NCI-H2081 (cell line): ENCODE measurements around the gene CACNA1A.
A peak's percentile ranks its signal among the peaks of the same experiment; 100 is the strongest.
"Not testable (repeated sequence)": the region's sequence is repeated elsewhere in the genome, so short reads cannot be mapped to it uniquely, and the experiment has no call there.

Source experiments
- DNase-seq, 2 experiments: peaks; one replicate each; lab custom pipeline; 2025; lab: John Stamatoyannopoulos, UW

The CACNA1A gene

DNA sequence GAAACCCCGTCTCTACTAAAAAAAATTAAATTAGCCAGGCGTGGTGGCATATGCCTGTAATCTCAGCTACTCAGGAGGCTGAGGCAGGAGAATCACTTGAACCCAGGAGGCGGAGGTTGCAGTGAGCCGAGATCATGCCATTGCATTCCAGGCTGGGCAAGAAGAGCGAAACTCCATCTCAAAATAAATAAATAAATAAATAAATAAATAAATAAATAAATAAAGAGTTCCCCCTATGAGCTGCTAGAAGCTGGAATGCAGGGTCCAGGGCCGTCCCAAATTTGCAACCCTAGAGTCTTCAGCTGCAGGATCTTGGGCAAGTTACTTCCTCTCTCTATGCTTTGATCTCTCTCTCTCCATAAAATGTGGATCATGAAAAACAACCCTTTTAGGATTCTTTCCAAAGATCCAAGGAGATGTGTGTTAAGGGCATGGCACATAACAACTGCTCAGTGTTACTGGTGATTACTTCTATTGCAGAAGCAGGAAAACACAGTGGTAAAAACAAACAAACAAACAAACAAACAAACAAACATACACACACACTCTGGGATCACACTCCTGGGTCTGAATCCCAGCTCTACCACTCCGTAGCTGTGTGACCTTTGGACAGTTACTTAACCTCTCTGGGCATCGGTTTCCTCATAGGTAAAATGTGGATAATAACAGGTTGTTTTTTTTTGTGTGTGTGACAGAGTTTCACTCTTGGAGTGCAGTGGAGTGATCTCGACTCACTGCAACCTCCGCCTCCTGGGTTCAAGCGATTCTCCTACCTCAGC is 78.8 kb downstream of the CACNA1A start:
- DNase-seq: no peak

DNA sequence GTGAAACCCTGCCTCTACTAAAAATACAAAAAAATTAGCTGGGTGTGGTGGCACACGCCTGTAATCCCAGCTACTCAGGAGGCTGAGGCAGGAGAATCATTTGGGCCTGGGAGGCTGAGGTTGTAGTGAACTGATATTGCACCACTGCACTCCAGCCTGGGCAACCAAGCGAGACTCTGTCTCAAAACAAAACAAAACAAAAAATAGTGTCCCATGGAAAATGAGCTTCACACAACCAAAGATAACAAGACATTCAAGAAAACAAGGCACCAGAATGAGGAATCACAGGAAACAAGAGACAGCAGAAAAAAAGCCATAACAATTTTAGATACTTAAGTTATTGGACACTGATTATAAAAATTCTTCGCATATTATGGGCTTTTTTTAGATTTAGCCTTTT is 80.4 kb downstream of the CACNA1A start:
- DNase-seq: not testable (repeated sequence)

DNA sequence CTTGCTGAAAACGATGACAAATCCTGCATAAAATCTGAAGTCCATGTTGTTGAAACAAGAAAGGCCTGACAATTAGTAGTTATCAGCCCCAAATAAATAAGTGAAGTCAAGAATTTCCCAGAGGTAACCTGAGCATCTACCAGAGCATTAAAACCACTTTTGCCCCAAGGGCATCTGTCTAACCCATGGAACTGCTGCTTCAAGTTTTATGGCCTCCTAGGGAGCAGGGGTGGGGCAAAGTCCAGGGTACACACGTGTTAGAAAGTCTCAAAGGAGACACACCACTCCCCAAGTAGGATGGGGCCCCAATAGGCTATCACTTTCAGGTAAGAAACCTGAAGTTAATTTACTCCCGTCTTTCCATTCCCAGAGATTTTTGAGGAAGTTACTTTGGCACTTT is 81.1 kb downstream of the CACNA1A start:
- DNase-seq: no peak

DNA sequence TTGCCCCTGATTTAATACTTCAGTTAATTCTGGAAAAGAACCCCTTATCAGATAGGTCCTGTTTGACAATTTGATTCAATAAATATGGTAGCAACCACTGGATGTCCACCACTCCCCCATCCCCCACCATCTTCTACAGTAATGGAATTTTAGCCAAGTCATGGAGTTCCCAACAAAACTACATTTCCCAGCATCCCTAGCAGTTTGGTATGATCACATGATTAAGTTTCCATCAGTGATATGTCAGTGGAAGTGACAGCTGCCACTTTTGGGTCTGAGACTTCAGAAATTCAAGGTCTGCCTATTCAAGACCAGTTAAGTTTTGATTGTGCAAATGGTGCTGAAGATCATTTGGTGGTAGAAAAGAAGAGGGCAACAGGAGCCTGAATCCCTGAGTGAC is 85.5 kb downstream of the CACNA1A start:
- no peak for DNase-seq

DNA sequence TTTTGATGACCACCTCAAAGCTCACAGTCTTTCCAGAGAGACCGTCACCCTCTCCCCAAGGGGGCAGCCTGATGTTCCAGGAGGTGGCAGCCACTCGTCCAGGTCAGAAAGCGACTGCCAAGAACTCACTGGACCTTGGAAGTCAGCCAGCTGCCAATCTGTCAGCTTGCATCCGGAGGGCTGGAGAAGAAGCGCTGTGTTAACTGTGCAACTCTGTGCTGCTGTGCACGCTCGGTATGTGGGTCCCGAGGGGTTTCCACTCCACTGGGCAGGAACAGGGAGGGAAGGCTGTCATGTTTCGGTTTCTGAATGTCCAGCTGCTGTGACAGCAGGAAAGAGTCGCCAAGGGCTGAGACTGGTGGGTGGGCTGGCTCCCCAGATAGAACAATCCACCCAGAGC is 89.2 kb downstream of the CACNA1A start:
- no peak for DNase-seq

DNA sequence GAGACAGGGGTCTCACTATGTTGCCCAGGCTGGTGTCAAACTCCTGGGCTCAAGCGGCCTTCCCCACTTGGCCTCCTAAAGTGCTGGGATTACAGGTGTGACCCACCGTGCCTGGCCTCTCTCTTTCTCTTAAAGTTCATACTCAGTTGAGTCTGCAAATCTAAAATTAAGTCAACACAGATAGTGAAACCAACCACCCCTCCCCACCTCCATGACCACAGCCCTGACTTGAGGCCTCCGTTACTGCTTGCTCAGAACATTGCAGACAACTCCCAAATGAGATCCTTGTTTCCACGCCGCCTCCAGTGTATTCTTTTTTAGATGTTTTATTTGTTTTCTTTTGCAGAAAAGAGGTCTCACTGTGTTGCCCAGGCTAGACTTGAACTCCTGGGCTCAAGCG is 94.4 kb downstream of the CACNA1A start:
- DNase-seq: no peak

DNA sequence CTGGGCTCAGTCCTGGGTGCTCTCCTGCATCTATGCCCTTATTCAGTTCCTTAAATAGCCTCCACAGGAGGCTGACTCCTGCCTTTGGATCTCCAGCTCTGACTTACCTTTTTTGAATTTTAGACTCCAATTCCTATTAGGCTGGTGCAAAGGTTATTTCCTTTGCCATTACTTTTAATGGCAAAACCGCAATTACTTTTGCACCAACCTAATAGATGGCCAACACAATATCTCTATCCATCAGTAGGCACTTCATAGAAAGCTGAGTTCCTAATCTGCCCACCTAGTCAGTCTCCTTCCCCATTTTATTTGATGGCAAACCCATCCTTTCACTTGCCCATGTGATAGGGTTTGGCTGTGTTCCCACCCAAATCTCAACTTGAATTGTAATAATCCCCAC is 95.3 kb downstream of the CACNA1A start:
- no peak for DNase-seq

DNA sequence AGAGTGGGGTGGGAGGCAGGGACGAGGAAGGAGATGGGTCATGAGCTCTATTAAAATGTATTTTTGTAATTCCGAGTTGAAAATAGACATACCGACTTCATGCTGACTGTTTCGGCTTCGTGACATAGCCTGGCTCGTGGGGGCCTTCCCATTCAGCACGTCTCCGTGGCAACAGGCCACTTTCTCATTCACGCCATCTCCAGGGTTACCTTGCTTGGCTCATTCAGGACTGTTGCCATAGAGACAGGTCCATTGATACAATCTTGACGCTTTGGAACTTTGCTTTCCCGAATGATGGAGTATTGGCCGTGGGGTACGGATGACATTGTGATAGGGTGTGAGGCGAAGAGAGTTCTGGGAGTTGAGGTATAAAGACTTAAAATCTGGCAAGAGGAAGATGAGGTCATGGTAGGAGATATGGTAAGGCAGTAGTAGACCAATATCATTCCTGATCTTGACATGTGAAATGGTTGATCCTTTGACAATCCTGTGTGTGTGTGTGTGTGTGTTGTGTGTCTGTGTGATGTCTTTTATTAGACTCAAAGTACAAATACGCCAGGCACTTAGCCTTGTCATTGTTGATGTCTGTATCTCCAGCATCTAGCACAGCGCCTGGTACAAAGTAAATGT is 97.3 kb downstream of the CACNA1A start:
- DNase-seq: no peak

DNA sequence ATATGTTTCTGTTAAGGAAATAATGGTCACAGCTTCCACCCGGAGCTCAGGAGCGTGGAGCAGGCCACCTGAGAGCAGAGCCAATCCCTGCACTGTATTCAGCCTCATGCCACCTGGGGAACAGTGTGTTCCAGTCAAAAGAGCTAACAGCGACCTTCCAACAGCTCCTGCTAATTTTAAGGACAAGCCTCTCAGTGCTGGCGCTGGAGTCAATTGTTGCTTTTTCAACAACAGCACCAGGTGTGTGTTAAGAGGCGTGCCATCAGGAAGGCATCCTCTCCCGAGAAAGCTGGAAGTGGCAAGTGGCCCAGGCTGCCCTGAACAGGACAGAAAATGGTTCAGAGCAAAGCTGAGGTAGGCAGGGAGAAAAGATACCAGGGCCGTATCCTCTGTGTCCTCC is 102.0 kb downstream of the CACNA1A start:
- DNase-seq: peak; percentile 35 to 70

DNA sequence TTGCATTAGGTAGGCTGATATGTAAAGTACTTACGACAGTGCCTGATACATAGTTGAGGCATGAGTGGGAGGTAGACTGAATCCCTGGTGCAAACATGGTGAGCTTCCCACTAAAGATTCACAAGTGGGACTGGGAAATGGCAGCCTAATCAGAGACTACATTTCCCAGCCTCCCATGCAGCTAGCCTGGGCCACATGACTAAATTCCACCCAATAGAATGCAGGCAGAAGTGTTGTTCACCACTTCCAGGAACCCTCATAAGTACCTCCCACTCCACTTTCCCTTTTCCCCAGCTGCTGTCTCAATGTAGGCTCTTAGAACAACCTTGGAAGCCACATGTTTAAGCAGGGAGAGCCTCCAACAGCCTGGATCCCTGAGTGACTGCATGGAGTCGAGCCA is 104.9 kb downstream of the CACNA1A start:
- DNase-seq: no peak

DNA sequence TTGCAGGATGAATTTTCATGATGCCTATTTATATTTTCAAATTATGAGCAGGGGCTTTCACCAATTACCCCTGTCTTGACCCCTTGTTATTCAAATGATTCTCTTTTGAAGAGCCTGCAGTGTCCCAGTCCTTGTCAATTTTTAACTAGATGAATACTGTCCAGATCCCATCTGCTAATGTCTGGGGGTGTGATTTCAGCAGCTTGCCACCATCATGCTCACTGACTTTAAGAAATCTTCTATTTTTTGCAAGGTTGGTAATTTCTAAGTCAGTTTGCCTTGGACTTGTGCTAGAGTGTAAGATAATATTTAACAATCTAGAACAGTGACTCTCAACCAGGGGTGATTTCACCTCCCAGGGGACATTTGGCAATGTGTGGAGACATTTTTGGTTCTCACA is 106.0 kb downstream of the CACNA1A start:
- DNase-seq: no peak

DNA sequence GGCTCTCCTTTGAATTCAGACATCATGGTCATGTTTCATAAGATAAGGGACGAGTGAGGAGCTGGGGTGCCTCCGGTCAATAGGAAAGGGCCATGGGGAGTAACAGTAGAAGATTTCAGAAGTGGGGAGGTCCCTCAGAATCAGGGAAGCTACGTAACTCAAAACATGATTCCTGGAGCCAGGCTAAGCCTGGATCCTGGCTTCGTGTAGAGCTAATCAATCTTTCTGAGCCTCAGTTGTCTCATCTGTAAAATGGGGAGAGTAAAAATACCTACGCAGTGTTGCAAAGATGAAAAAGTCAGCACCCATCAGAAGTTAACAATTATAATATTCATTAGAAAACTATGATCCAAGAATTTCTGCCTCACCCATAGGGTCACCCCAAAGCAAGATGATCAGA is 106.5 kb downstream of the CACNA1A start:
- no peak for DNase-seq

DNA sequence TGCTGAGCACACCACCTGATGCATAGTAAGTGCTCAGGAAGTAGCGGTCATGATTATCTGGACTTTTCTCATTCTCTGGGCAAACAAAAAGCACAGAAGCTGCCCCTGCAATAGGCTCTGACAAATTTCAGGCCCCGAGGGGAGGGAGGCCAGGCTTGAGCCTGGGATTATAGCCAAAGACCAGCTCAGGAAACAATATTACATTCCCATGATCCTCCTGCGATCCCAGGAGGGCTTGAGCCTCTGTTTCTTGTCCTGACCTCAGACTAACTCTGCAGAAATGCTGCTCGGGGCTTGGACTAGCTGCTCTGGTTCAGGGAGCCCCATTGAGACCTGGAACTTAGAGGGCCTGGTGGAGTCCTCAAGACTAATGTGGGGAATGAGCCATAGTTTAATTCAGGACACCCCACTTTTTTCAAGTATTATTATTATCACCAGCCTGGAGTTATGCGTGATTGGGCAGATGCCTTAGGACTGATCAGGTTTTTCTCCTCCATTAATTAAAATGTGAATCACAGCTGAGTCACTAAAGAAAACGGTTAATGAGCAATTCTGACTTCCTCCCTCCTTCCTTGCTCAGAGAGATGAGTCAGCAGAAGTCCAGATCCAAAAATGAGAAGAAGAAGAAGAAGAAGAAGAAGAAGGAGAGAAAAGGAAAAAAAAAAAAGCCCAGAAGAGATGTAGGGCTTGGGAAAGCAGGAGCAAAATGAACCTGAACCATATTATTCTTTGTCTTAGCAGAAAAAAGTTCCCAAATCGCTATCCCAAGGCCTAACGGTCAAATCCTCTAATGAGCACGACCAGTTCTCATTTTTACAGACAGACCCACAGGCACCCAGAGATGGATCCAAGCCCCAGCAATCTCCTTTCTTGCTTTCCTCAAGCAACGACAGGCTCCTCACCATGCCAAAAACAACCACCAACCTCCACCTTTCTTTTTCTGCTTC is 107.2 kb downstream of the CACNA1A start:
- DNase-seq: peak; percentile 40 to 53

DNA sequence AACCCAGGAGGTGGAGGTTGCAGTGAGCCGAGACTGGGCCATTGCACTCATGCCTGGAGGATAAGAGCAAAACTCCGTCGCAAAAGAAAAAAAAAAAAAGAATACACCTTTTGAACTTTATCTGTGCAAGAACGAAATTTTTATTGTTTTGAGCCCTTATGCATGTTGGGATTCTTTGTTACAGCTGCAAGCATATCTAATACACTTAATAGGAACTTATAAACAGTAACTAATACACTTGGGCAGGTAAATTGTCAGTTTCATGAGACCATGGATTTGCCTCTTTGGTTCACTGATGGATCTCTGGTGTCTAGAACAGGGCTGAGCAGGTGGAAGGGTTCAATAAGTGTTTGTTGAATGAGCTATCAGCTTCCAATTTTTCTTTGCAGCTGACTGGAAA is 108.1 kb downstream of the CACNA1A start:
- no peak for DNase-seq

DNA sequence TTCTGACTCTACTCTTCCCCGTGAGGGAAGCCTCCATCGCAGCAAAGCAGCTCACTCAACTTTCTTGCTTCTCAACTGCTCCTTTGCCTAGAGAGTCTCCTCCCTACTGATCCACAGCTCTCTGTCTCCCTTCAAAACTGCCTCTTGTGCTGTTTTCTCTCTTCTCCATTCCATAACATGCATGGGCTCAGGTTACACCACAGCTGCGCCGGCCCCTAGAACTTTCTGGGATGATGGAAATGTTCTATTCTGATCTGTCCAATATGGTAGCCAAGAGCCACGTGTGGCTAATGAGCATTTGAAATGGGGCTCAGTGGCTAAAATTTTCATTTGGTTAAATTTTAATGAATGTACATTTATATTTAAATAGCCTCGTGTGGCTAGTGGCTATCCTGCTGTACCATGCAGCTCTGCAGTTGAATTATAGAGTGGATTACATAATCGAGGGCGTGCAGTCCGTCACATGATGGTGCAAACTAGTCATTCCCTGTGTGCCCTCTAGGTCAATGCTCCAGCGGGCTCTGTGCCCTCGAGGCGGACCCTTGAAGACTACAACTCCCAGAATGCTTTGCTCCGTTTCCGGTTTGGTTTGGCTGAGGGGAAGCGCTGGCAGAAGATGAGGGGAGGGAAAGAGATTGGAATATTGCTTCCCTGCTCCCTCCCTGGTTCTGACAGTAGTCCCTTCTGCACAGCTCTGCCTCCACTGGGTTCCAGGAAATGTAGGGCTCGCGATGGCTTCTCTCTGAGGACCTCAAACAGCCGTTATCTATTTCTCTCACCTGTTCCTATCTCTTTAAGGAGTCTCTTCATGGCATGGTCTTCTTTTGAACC is 109.8 kb downstream of the CACNA1A start:
- DNase-seq: no peak

DNA sequence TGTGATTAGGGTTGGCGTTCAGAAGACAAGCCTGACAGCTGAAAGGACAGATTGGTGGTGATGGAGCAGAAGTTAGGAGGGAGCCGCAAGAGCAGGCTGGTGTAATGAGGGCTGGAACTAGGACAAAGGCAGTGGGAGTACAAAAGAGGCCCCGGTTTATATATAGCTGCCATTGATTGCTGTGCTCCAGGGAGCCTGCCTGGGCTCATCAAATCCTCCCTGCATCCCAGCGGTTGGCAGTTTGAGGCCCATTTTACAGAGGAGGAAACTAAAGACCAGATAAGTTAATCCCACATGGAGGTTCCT is 123.7 kb downstream of the CACNA1A start:
- no peak for DNase-seq

DNA sequence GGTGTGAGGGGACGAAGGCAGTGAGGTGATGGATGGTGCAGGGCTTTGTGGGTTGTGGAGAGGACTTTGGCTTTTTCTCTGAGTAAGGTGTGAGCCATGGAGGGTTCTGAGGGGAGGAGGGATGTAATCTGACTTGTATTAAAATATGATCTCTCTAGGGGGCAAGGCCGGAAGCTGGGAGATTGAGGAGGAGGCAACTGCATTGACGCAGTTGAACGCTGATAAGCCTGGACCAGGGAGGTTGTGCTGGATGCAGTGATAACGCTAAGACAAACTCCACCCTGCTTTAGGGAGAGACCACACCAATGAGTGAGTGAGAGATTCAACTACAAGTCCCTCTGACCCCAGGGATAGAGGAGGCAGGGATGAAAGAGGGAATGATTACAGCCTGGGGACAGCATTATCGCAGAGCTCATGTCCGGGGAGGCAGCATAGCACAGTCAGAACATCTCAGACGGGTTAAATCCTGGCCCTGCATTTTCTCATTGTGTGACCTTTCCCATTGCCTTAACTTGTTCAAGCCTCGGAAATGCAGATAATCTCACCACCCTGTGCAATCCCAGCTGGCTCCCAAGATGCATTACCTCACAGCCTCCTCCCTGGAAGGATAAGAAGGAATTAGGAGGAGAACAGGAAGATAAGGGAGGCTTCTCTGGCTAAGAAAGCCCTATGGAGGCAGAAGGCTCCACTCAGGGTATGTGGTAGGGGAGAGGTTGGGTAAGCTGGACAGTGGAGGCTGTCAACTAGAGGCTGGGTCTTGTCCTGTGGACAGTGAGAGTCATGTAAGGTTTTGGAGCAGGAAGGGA is 124.2 kb downstream of the CACNA1A start:
- DNase-seq: no peak

DNA sequence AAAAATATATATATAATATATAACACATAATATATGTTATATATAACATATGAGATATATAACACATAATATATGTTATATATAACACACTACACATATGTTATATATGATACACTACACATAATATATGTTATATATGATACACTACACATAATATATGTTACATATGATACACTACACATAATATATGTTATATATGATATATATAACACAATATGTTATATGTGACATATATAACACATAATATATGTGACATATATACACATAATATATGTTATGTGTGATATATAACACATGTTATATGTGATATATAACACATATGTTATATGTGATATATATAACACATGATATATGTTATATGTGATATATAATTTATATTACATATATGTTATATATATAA is 129.7 kb downstream of the CACNA1A start:
- no peak for DNase-seq

DNA sequence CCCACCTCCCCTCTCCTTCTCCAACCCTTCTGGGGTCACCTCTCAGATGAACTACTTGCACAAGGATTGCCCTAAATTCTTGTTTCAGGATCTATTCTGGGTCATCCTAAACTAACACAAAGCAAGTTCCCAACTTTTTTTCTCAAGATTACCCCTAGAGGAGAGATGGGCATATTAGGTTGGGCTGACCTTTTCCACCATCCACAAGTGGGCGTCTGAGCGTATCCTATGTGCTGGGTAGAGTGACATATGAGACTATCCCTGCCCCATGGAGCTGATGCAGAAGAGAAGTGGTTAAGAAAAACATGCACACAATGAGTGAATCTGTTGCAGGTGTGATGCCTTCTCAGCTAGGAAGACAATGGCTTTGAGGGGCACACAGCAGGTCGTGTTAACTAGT is 132.7 kb downstream of the CACNA1A start:
- DNase-seq: no peak

DNA sequence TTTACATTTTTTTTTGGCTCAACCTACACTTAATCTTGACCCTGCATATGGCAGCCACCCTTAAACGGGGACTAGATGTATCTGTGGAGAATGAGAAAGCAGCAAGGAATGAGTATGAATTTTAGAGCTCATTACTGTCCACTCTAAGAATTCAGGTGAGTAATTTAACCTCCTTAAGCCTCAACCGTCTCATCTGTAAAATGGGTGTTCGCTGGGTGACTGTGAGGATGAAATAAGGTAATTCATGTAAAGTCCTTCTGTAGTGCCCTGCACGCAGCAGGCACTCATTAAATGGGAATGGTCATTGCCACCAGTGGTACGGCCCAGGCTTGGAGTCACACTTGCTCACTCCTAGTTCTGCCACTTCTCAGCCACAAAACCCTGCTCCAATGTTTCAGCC is 135.3 kb downstream of the CACNA1A start:
- DNase-seq: no peak

DNA sequence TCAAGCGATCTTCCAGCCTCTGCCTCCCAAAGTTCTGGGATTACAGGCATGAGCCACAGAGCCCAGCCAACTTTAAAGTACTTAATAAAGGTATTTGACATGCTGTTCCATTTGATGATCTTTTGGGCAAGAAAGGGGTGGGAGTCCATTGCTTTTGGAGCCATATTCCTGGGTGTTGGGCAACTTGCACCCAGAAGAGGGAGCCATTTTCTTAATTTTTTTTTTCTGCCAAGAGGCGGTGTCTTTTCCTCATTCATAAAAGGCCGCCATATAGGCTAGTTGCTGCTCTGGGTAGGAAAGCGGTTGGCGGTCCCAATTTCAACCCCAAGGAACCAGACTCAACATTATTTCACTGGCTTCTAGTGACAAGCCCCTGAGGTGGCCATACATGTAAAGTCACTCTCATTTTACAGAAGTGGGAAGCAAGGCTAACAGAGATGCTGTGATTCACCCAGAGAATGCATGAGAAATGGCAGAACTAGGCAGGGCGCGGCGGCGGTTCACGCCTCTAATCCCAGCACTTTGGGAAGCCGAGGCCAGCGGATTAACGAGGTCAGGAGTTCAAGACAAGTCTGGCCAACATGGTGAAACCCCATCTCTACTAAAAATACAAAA is 139.6 kb downstream of the CACNA1A start:
- no peak for DNase-seq
